GM12873 (cell line): ENCODE data around the gene IL12RB1.

ENCODE experiments used
- TF ChIP-seq, protein P1 (sequence below): IDR thresholded peaks from 2 replicates; pipeline ENCODE4 v1.5.1; 2012; ENCODE audit warnings: low read depth, mild to moderate bottlenecking, moderate library complexity, low read length, control low read depth; ENCODE audit not compliant: insufficient read depth; ENCODE audit errors: missing control alignments

Gene IL12RB1

DNA sequence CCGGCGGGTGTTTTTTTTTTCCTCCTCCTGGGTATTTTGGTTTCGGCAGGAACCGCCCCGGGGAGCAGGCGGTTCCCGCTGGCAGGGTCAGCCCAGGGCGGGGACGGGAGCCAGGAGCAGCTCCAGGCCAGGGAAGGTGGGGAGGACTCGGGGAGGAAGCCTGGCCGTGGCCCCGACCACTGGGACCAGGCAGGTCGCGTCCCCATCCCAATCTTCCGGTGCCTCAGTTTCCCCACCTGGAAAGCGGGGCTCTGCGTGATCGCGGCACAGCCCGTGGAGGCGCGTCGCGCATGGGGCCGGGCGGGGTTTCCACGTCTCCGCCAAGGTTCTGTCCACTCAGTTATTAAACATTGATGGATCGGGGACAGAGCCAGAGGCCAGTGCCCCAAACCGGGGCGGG is 34.8 kb downstream of the IL12RB1 start:
- TF ChIP-seq, protein P1, sequence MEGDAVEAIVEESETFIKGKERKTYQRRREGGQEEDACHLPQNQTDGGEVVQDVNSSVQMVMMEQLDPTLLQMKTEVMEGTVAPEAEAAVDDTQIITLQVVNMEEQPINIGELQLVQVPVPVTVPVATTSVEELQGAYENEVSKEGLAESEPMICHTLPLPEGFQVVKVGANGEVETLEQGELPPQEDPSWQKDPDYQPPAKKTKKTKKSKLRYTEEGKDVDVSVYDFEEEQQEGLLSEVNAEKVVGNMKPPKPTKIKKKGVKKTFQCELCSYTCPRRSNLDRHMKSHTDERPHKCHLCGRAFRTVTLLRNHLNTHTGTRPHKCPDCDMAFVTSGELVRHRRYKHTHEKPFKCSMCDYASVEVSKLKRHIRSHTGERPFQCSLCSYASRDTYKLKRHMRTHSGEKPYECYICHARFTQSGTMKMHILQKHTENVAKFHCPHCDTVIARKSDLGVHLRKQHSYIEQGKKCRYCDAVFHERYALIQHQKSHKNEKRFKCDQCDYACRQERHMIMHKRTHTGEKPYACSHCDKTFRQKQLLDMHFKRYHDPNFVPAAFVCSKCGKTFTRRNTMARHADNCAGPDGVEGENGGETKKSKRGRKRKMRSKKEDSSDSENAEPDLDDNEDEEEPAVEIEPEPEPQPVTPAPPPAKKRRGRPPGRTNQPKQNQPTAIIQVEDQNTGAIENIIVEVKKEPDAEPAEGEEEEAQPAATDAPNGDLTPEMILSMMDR: no peak

DNA sequence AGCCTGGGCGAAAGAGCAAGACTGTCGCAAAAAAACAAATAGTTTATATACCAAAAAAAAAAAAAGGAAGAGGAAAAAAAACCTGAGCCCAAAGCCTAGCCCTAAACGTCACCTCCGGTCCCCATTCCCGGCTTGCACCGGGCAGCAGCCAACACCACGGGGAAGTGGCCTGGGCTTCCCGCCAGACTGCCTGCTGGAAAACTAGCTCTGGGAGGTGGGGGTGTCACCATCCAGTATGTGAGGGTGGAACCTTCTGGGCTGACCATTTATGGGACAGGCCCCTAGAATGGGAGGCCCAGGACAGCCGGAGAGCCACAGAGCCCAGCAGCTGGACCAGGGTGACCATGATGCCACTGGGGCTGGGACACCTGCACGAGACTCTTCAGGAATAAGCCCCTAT is 37.3 kb downstream of the IL12RB1 start:
- TF ChIP-seq, protein P1: no peak

DNA sequence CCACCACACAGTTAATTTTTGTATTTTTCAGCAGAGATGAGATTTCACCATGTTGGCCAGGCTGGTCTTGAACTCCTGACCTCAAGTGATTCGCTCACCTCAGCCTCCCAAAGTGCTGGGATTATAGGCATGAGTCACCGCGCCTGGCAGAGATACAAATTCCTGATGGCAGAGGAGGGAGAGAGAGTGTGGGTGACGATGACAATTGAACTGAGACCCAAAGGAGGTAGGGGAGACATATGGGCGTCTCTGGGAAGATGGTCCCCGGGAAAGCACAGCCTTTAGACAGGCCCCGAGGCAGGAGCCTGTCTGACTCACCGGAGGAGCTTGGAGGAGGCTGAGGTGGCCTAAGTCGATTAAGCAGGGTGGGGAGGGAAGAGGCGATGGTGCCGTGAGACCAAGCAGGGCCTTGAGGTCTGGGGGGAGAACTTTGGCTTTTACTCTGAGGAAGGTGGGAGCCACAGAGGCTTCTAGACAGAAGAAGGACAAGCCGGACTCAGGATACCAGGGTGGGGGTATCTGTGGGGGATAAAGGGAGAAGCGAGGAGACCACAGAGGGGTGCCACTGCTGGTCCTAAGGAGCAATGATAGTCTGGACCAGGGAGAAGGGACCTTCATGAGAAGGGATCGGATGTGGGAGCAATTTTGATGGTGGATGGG is 40.5 kb downstream of the IL12RB1 start:
- TF ChIP-seq, protein P1: no peak

DNA sequence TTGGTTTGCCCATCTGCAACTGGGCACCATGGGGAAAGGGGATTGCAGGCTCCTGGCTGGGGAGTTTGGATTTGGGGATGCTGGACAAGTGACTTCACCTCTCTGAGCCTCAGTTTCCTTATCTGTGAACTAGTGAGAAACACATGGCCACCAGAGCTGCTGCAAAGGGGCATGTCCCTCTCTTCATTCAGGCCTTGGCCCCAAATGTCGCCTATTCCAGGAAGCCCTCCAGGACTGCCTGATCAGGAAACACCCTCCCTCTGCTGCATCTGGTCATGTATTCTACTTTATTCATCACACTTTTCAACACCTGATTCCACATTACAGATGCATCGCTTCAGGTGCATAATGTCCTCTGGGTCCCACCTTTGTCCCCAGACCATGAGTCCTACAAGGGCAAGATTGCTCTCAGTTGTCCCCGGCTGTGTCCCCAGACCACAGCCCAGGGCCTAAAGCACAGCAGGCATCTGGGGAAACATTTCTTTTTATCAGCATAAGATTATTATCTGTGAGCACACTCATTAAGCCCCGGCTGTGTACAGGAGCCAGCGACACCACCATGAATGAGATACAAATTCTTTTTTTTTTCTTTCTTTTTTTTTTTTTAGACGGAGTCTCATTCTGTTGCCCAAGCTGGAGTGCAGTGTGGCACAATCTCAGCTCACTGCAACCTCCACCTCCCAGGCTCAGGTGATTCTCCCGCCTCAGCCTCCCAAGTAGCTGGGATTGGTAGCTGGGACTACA is 41.3 kb downstream of the IL12RB1 start:
- TF ChIP-seq, protein P1: no peak

DNA sequence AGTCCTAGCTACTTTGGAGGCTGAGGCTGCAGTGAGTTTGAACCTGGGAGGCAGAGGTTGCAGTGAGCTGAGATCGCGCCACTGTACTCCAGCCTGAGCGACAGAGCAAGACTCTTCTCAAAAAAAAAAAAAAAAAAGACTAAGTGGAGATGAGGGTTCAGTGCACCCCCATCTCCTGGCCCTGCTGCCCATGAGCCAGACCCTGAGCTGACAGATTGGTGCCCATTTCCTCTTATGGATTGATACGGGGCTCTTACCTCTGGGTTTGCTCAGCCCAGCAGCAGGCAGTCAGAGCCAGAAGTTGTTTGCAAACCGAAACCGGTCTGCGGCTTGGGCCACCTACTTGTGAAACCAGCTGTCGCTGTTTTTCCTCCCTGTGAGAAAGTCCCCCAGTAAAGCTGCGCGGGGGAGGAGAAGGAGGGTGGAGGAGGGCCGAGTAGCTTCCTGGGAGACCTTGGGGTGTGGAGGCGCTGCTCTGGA is 41.9 kb downstream of the IL12RB1 start:
- TF ChIP-seq, protein P1: no peak

DNA sequence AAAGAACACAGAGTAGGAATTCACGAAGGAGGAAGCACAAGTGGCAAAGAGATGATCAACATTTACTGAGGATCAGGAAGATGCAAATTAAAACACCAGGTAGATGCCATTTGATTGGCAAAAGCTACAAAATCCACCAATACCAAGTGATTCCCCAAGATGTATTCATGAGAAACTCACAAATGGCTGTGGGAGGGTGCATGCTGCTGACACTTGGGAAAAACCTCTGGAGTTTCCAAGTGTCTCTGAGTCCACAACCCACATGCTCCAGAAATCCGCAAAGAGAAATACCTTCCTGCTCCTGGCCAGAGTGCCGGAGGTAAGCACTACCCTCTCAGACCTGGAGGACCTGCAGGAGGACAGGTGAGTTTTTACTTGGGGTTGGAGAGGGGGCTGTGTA is 43.1 kb downstream of the IL12RB1 start:
- TF ChIP-seq, protein P1: no peak

DNA sequence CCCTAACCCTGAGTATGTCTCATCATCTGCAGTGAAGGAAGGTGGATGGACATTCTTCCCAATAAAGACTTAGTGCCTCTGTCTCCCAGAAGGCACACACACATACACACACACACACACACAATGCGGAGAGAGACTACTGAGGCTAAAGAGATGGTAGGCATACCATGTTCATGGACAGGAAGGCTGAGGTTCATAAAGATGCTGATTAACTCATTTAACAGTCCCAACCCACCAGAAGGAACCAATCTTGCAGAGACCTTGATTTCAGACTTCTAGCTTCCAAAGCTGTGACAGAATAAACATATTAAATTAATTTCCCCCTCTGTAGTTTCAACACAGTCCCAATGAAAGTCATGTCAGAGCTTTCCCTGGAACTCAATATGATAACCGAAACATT is 45.7 kb downstream of the IL12RB1 start:
- TF ChIP-seq, protein P1: no peak
